Kidney (tissue), 14 donors: Measurements from ENCODE around the gene SLC6A16. TPM values are rescaled to one million over a fixed set of nuclear protein-coding genes. Genes with fewer than 3 reads are reported as not detected.

ENCODE experiments used
- DNase-seq, 5 donors: peaks; one replicate each; pipeline ENCODE4 v3.0.0-alpha.2; 2013 to 2020
- FAIRE-seq: peaks from 2 replicates; lab custom pipeline; 2012; peaks lifted over from hg19 to GRCh38; lab: Jason Lieb, UNC
- H3K27ac ChIP-seq, 2 donors: one replicate each; pipeline ENCODE4 v1.7.0; 2013; ENCODE audit warnings: low read depth in 2 of 2, low read length in 2 of 2, inconsistent platforms in 1 of 2
- H3K27me3 ChIP-seq: one replicate; pipeline ENCODE4 v1.7.1; 2013; ENCODE audit warnings: low read length, inconsistent platforms; ENCODE audit not compliant: control insufficient read depth, insufficient read depth
- H3K36me3 ChIP-seq, 3 donors: one replicate each; pipeline versions ENCODE4 v1.7.0 to v1.7.1; 2013; ENCODE audit warnings: low read length in 3 of 3, control low read depth in 1 of 3, inconsistent platforms in 1 of 3; ENCODE audit not compliant: insufficient read depth in 3 of 3, control insufficient read depth in 2 of 3
- H3K4me1 ChIP-seq, 3 donors: one replicate each; pipeline versions ENCODE4 v1.7.0 to v1.7.1; 2013; ENCODE audit warnings: low read length in 3 of 3, inconsistent platforms in 1 of 3, low read depth in 1 of 3; ENCODE audit not compliant: control insufficient read depth in 2 of 3, insufficient read depth in 2 of 3
- H3K4me3 ChIP-seq, 3 donors: one replicate each; pipeline versions ENCODE4 v1.7.0 to v1.8.1; 2013; ENCODE audit warnings: low read length in 3 of 3, control low read depth in 1 of 3, inconsistent platforms in 1 of 3
- H3K9ac ChIP-seq, 3 donors: one replicate each; pipeline versions ENCODE4 v1.7.0 to v1.7.1; 2013; ENCODE audit warnings: low read length in 3 of 3, control low read depth in 1 of 3, inconsistent platforms in 1 of 3
- H3K9me3 ChIP-seq, 3 donors: one replicate each; pipeline versions ENCODE4 v1.7.0 to v1.7.1; 2013; ENCODE audit warnings: low read length in 3 of 3, control low read depth in 1 of 3, inconsistent platforms in 1 of 3; ENCODE audit not compliant: control insufficient read depth in 2 of 3, insufficient read depth in 1 of 3
- intact Hi-C: fragments of 100-400 bp; cut with DNase I; formaldehyde crosslinking; loops from one replicate; pipeline ENCODE4 v1.11.1; 2022
- polyA plus RNA-seq: library from polyadenylated mRNA; stranded (reverse); fragments of 350-450 nt; fragmentation: Illumina TruSeq; extraction: RNeasy Lipid Tissue Mini Kit (QIAGEN cat#74804); gene quantifications from one replicate; pipeline ENCODE4 v1.2.3, GENCODE V29; 2014; ENCODE audit warnings: low read depth, low replicate concordance; ENCODE audit not compliant: insufficient read depth
- total RNA-seq: library from RNA; stranded (reverse); fragmentation: NEBNext Ultra II Directional; extraction: Animal tissue kit (Norgen Biotek cat#: 25700); gene quantifications from one replicate; pipeline ENCODE4 v1.2.1, GENCODE V29; 2021
- TF ChIP-seq, protein P1 (sequence below): IDR thresholded peaks from 3 replicates; pipeline ENCODE4 v1.5.1; 2012; ENCODE audit warnings: mild to moderate bottlenecking, moderate library complexity, borderline replicate concordance; ENCODE audit not compliant: insufficient read depth; ENCODE audit errors: extremely low read depth
- donor health status: control.
- donor health status: control.
- donor health status: control.
- donor health status: control.
- donor health status: control.
- donor health status: DM: yes; HTN: yes; CAD: no.
- donor health status: Normal renal cell carcinoma (clear cell type).

SLC6A16 gene
- total and polyA plus RNA-seq, 2 donors from 2014 or later: 1.5 to 3.7 TPM

DNA sequence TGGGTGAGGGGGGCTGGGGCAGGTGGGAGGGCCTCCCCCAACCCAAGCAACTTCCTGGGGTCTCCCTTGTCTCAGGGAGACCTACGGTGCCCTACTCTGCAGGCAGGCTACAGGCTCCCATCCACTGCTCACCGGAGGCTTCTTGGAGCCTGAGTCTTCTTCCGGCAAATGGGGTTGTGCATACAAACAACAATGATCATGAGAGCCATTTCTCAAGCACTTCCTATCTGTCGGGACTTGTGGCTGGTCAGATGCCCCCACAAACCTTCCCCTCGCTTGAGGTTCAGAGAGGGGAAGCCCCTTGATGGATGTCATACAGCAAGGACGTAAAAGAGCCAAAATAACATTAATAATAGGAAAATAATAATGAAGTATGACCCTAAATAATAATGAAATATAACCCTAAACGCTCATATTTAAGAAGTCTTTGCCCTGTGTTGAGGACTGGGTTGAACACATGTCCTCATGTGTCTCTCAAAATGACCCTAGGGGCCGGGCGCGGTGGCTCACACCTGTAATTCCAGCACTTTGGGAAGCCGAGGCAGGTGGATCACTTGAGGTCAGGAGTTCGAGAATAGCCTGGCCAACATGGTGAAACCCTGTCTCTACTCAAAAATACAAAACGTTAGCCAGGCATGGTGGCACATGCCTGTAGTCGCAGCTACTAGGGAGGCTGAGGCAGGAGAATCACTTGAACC lies 10.9 kb upstream of the SLC6A16 start:
- Histone ChIP-seq H3K36me3 (no peaks in the 10 kb centered on the region), H3K27me3 (no peaks in the 10 kb centered on the region), H3K4me3 (no peak overlapping the region), H3K27ac (no peak overlapping the region), H3K4me1 (peaks cover 0 to 9% (median 0%) of the 10 kb centered on the region in 3 donors), H3K9me3 (no peaks in the 10 kb centered on the region), H3K9ac (no peak overlapping the region)
- intact Hi-C loops: no loop called here
- DNase-seq: no peak
- FAIRE-seq: no peak
- TF ChIP-seq, protein P1, sequence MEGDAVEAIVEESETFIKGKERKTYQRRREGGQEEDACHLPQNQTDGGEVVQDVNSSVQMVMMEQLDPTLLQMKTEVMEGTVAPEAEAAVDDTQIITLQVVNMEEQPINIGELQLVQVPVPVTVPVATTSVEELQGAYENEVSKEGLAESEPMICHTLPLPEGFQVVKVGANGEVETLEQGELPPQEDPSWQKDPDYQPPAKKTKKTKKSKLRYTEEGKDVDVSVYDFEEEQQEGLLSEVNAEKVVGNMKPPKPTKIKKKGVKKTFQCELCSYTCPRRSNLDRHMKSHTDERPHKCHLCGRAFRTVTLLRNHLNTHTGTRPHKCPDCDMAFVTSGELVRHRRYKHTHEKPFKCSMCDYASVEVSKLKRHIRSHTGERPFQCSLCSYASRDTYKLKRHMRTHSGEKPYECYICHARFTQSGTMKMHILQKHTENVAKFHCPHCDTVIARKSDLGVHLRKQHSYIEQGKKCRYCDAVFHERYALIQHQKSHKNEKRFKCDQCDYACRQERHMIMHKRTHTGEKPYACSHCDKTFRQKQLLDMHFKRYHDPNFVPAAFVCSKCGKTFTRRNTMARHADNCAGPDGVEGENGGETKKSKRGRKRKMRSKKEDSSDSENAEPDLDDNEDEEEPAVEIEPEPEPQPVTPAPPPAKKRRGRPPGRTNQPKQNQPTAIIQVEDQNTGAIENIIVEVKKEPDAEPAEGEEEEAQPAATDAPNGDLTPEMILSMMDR: no peak

DNA sequence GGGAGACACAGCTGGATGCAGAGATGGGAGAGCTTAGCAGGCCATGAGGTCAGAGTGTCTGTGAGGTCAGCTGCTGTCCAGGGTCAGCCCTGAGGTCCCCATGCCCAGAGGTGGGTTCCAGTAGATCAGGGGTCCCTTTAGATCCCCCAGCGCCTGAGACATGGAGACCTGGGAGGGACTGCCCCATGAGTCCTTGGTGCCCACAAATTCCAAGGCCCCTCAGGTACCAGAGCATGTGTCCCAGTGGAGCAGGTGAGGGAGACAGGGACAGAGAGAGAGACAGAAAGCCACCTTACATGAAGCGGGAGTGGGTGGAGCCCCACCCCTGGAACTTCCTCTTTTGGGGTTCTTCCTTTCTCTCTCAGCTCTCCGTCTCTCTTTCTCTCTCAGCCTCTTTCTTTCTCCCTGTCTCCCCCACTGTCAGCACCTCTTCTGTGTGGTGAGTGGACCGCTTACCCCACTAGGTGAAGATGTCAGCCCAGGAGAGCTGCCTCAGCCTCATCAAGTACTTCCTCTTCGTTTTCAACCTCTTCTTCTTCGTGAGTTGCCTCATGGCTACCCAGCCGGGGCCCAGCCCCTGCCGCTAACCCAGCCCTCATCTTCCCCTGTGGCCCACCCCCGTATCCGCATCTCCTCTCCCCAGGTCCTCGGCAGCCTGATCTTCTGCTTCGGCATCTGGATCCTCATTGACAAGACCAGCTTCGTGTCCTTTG lies 10.2 kb upstream of the SLC6A16 start, which contains the start of gene CD37:
Gene CD37 (plus strand): TSS at position 336 of the 713 bp plus-strand sequence. CDS start 135 bp downstream, at position 471.
- Histone ChIP-seq H3K27me3 (no peaks in the 10 kb centered on the region), H3K27ac (no peak within 1 kb of the TSS), H3K9me3 (no peaks in the 10 kb centered on the region), H3K36me3 (no peaks in the 10 kb centered on the region), H3K9ac (no peak within 1 kb of the TSS), H3K4me1 (peaks cover 0 to 8% (median 0%) of the 10 kb centered on the region in 3 donors), H3K4me3 (no peak within 1 kb of the TSS)
- DNase-seq: peak in 1 of 5 donors; percentile 73
- no peak for FAIRE-seq
- TF ChIP-seq, protein P1: no peak
- intact Hi-C loops: no loop called here

DNA sequence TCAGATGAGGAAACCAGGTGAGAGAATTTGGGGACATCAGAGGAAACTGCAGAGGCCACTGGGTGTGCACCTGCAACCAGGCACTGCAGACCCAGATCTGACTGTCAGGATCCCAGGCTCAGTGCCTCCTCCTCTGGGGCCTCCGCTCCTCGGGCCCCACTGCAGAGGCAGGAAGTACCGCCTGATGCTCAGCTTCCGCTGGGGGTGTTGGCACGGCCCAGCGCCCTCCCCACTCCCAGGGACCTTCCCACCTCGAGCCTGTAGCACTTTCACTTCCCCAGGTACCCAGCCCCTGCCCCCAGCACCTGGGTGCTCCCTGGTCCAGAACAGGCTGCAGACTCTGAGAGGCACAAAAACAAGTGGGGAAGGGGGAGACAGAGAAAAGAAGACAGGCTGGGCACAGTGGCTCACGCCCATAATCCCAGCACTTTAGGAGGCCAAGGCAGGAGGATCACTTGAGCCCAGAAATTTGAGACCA lies 8.9 kb upstream of the SLC6A16 start:
- intact Hi-C loops: no loop called here
- no peak overlapping the region for H3K9ac ChIP-seq
- TF ChIP-seq, protein P1: no peak
- peak in 1 of 5 donors; percentile 84 for DNase-seq
- no peak for FAIRE-seq
- no peaks in the 10 kb centered on the region for H3K36me3 ChIP-seq
- no peak overlapping the region for H3K4me3 ChIP-seq
- no peak overlapping the region for H3K27ac ChIP-seq
- no peaks in the 10 kb centered on the region for H3K27me3 ChIP-seq
- peaks cover 0 to 4% (median 0%) of the 10 kb centered on the region in 3 donors for H3K4me1 ChIP-seq
- H3K9me3 ChIP-seq: no peaks in the 10 kb centered on the region
